GM12878 (cell line): ENCODE measurements around the gene DGKB. TPM values are rescaled to one million over a fixed set of nuclear protein-coding genes. Genes with fewer than 3 reads are reported as not detected.

Experiments used
- ATAC-seq: fragments of 200-7000 bp; cut with Tn5 transposase; 3 replicates; pipeline ENCODE4 v1.9.1; 2020; ENCODE audit warnings: mild to moderate bottlenecking, moderate library complexity
- BruUV-seq: library from RNA; stranded (reverse); fragments of 400-500 nt; replicated peaks from 2 replicates; lab custom pipeline; 2021; lab: Mats Ljungman, UMichigan
- CTCF ChIA-PET: fragments of 300-600 bp; sonication (Branson Sonifier 250); formaldehyde crosslinking; extraction: SDS; loops from one replicate; lab custom pipeline; 2021; ENCODE audit warnings: inconsistent platforms; lab: Yijun Ruan, JAX
- POLR2A ChIA-PET: fragments of 350-600 bp; formaldehyde crosslinking; extraction: SDS; loops from one replicate; lab custom pipeline; 2021; ENCODE audit warnings: inconsistent platforms; lab: Charles Lee
- RAD21 ChIA-PET: fragments of 300-600 bp; sonication (Branson Sonifier 250); formaldehyde crosslinking; loops from one replicate; lab custom pipeline; 2023; ENCODE audit warnings: antibody characterized with exemption; ENCODE audit not compliant: unreplicated experiment; lab: Charles Lee
- SMC1A ChIA-PET: fragments of 300-600 bp; sonication (Branson Sonifier 250); formaldehyde crosslinking; loops from one replicate; lab custom pipeline; 2023; ENCODE audit not compliant: unreplicated experiment, uncharacterized antibody; lab: Charles Lee
- DNase-seq: peaks from one replicate; pipeline ENCODE4 v3.0.0-alpha.2; 2011; ENCODE audit warnings: low read depth, low spot score
- FAIRE-seq: peaks from 3 replicates; lab custom pipeline; 2011; peaks lifted over from hg19 to GRCh38; lab: Jason Lieb, UNC
- H2AFZ ChIP-seq: 2 replicates; pipeline ENCODE4 v1.6.0; 2011; ENCODE audit warnings: low read depth, low read length, control low read depth; ENCODE audit not compliant: control insufficient read depth
- H3K27ac ChIP-seq: 2 replicates; pipeline ENCODE4 v1.5.1; 2011; ENCODE audit warnings: control low read depth; ENCODE audit not compliant: control insufficient read depth, insufficient read depth
- H3K27me3 ChIP-seq, 2 experiments: replicated peaks in 1 of 2; 2 replicates each; pipeline versions ENCODE4 v1.6.0 to v1.6.1; 2011; ENCODE audit warnings: low read length in 1 of 2; ENCODE audit not compliant: control insufficient read depth in 2 of 2, insufficient read depth in 2 of 2
- H3K36me3 ChIP-seq, 2 experiments: 2 replicates each; pipeline ENCODE4 v1.5.1; 2011; ENCODE audit warnings: low read length in 1 of 2; ENCODE audit not compliant: control insufficient read depth in 2 of 2, insufficient read depth in 2 of 2
- H3K4me1 ChIP-seq: 2 replicates; pipeline ENCODE4 v1.6.1; 2011; ENCODE audit warnings: mild to moderate bottlenecking, low read length, moderate library complexity, mixed read lengths; ENCODE audit not compliant: control insufficient read depth, insufficient read depth
- H3K4me2 ChIP-seq: 2 replicates; pipeline ENCODE4 v1.6.0; 2011; ENCODE audit warnings: control low read depth; ENCODE audit not compliant: control insufficient read depth, insufficient read depth
- H3K4me3 ChIP-seq: fragments of 200-600 bp; sonication (generic); 2 replicates; pipeline ENCODE4 v1.5.1; 2016
- H3K79me2 ChIP-seq: 2 replicates; pipeline ENCODE4 v1.6.0; 2011; ENCODE audit warnings: low read length; ENCODE audit not compliant: control insufficient read depth, insufficient read depth
- H3K9ac ChIP-seq: 2 replicates; pipeline ENCODE4 v1.8.0; 2011; ENCODE audit warnings: low read length, control low read depth, mixed read lengths; ENCODE audit not compliant: control insufficient read depth, insufficient read depth
- H3K9me3 ChIP-seq: replicated peaks from 3 replicates; pipeline ENCODE4 v1.5.1; 2011; ENCODE audit warnings: mild to moderate bottlenecking, low read length; ENCODE audit not compliant: control insufficient read depth, insufficient read depth
- H4K20me1 ChIP-seq: 2 replicates; pipeline ENCODE4 v1.6.0; 2011; ENCODE audit not compliant: control insufficient read depth, insufficient read depth
- BCLAF1 ChIP-seq: fragments of 450-650 bp; IDR thresholded peaks from 2 replicates; pipeline ENCODE4 v1.6.1; 2017; ENCODE audit warnings: antibody characterized with exemption, mild to moderate bottlenecking, moderate library complexity
- ESRRA ChIP-seq: IDR thresholded peaks from 2 replicates; pipeline ENCODE4 v1.6.1; 2012; ENCODE audit warnings: mild to moderate bottlenecking, low read length, improper control_type of control experiment
- MXI1 ChIP-seq: fragments of 150-350 bp; IDR thresholded peaks from 2 replicates; pipeline ENCODE4 v1.6.1; 2011; ENCODE audit warnings: low read depth, mild to moderate bottlenecking, inconsistent platforms, low read length, improper control_type of control experiment
- NFYA ChIP-seq: IDR thresholded peaks from 2 replicates; pipeline ENCODE4 v1.6.1; 2011; ENCODE audit warnings: low read depth, mild to moderate bottlenecking, low read length, improper control_type of control experiment, borderline replicate concordance
- SREBF1 ChIP-seq: IDR thresholded peaks from 2 replicates; pipeline ENCODE4 v1.6.1; 2012; ENCODE audit warnings: mild to moderate bottlenecking, low read length
- SUZ12 ChIP-seq: fragments of 200-600 bp; sonication (generic); IDR thresholded peaks from one replicate; pipeline ENCODE4 v1.6.1; 2018; ENCODE audit warnings: antibody characterized with exemption, mild to moderate bottlenecking; ENCODE audit not compliant: unreplicated experiment
- ZNF687 ChIP-seq: fragments of 450-650 bp; IDR thresholded peaks from 2 replicates; pipeline ENCODE4 v1.6.1; 2017; ENCODE audit warnings: mild to moderate bottlenecking, moderate library complexity
- WGBS: methylation state at CpG from one replicate; pipeline ENCODE4 v1.1.6; 2016; ENCODE audit warnings: low lambda C conversion rate; ENCODE audit not compliant: insufficient replicate concordance, insufficient coverage; ENCODE audit errors: missing lambda C conversion rate; 5-methylcytosine and 5-hydroxymethylcytosine counted together
- in situ Hi-C: fragments of 300-500 bp; cut with MboI; formaldehyde crosslinking; loops from 9 replicates; pipeline ENCODE4 v1.14.3; 2018; ENCODE audit warnings: mixed read lengths
- intact Hi-C: fragments of 100-400 bp; cut with micrococcal nuclease; formaldehyde crosslinking; loops from one replicate; pipeline ENCODE4 v1.14.2; 2022; ENCODE audit not compliant: unreplicated experiment
- polyA plus RNA-seq, 11 experiments: library from polyadenylated mRNA; depleted of rRNA in 4 of 11; unstranded in 6 of 11; stranded (reverse) in 5 of 11; fragments of >200 nt; fragmentation: Nextera tagmentation in 4 of 11; fragmentation: Illumina TruSeq in 1 of 11; extraction: Ambion mirVana in 4 of 11; extraction: Trizol in 1 of 11; gene quantifications; 1 replicate in 1 of 11; 2 replicates in 10 of 11; pipeline versions ENCODE4 v1.2.1 to v1.2.3, GENCODE V29; 2011 to 2016; ENCODE audit warnings: inconsistent platforms in 2 of 11, missing spikeins in 2 of 11, low read depth in 1 of 11
- total RNA-seq, 4 experiments: library from RNA; depleted of rRNA in 3 of 4; stranded (reverse); fragments of >200 nt in 3 of 4; fragmentation: Illumina TruSeq in 1 of 4; extraction: Trizol in 1 of 4; gene quantifications; 2 replicates each; pipeline versions ENCODE4 v1.2.1 to v1.2.3, GENCODE V29; 2013 to 2021

Gene DGKB
- total and polyA plus RNA-seq, 10 of the 15 experiments (the other 5 are each of a cell fraction or from before 2014, with no cell fraction given) = 0.02 to 0.10 (median 0.04) TPM; not detected in 6

- ATAC-seq = no peak
- no peaks in the 10 kb centered on the region for H3K79me2 ChIP-seq
- intact Hi-C loops (no loop called here), in situ Hi-C loops (no loop called here)
- ChIA-PET CTCF (interaction anchor here (0.8 to 2.0 kb wide), 2 partner anchors 10 to 15 kb away, joined by 3 to 13 read pairs; no protein-coding TSS in a partner anchor), SMC1A (interaction anchor here (0.7 to 1.3 kb wide), 2 partner anchors 15 to 342 kb away, joined by 3 read pairs; no protein-coding TSS in a partner anchor), POLR2A (no interaction called here), RAD21 (interaction anchor here (1.3 kb wide), 1 partner anchor 14 kb away, joined by 4 read pairs; no protein-coding TSS in a partner anchor)
- H3K36me3 ChIP-seq = no peaks in the 10 kb centered on the region
- DNase-seq = no peak
- no peaks in the 10 kb centered on the region for H3K27me3 ChIP-seq
- no TSS peak for BruUV-seq
- H3K4me1 ChIP-seq = no peaks in the 10 kb centered on the region
- H3K4me2 ChIP-seq = no peak overlapping the region
- H2AFZ ChIP-seq = no peak overlapping the region
- 8% methylated on average over 1 of the region's 1 CpG for WGBS
- H3K9me3 ChIP-seq = no peaks in the 10 kb centered on the region
- no peaks in the 10 kb centered on the region for H4K20me1 ChIP-seq
- H3K27ac ChIP-seq = no peak overlapping the region
- no peak overlapping the region for H3K9ac ChIP-seq
- no peak overlapping the region for H3K4me3 ChIP-seq
- TF ChIP-seq NFYA (no peak), BCLAF1 (no peak), ESRRA (no peak), MXI1 (no peak), SUZ12 (no peak), SREBF1 (no peak), ZNF687 (no peak)
- no peak for FAIRE-seq
Measured at GRCh38 chr7:14676896-14677295, 225.7 kb downstream of the DGKB start.
